ENCODE results near the gene ERCC1.
"Not testable (repeated sequence)": the region's sequence is repeated elsewhere in the genome, so short reads cannot be mapped to it uniquely, and the experiment has no call there.

The ERCC1 gene

GRCh38 chr19:45431008-45431407 lies 7.3 kb upstream of the ERCC1 start:
- FAIRE-seq; DNase-seq (ENCODE audit: low spot score): not testable (repeated sequence)

- not testable (repeated sequence) for DNase-seq (ENCODE audit: low spot score); FAIRE-seq
Measured at GRCh38 chr19:45429896-45430295, 6.2 kb upstream of the ERCC1 start.

DNA sequence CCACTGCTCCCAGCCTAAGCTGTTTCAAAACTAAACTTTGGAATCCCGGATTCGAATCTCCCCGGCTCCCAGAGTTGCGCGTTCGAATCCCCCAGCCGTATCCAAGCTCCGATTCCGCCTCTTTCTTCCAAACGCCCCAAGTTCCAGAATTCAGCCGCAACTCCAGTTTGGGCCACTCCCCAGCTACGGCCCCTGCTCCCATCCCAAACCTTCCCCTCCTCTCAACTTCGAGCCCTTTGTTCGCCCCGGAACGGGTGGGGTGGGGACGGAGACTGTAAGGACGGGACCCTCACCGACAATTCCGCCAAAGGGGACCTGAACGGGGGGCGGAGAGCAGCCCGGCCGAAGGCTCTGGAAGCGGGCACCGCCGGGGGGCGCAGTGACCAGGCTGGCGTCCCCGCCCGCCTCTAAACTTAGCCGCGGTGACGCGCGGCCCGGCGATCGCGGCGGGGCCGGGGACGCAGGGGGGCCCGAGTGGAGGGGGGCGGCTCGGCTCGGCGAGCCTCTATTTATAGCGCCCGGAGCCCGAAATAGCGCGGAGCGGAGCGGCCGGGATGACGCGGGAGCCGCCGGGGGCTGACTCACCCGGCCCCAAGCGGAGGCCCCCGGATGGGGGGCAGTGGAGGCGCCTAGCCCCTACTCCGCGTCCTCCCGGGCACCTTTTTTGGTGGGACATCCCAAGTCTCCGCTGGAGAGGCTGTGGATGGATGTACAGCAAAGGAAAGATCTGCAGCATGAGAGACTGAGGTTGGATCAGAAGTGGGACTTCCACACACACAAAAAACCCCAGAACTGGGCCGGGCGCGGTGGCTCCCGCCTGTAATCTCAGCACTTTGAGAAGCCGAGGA lies 4.9 kb upstream of the ERCC1 start:
- peak; percentile 47 for DNase-seq (ENCODE audit: low spot score)
- no peak for FAIRE-seq

- DNase-seq (ENCODE audit: low spot score) (peak; percentile 79), FAIRE-seq (no peak)
Measured at GRCh38 chr19:45424191-45425058, 708 bp upstream of the ERCC1 start.

- FAIRE-seq = no peak
Measured at GRCh38 chr19:45423033-45423588, 606 bp downstream of the ERCC1 start.

GRCh38 chr19:45421947-45422498 lies 1.7 kb downstream of the ERCC1 start:
- no peak for FAIRE-seq
- no peak for DNase-seq (ENCODE audit: low spot score)

More at GRCh38 chr19:45423033-45423588, 606 bp downstream of the ERCC1 start:
- DNase-seq (ENCODE audit: low spot score) = no peak

GRCh38 chr19:45420871-45421270 lies 2.8 kb downstream of the ERCC1 start:
- DNase-seq (ENCODE audit: low spot score) = no peak
- no peak for FAIRE-seq

- DNase-seq (ENCODE audit: low spot score) (no peak), FAIRE-seq (no peak)
Measured at GRCh38 chr19:45420356-45420755, 3.4 kb downstream of the ERCC1 start.

- DNase-seq (ENCODE audit: low spot score) (no peak), FAIRE-seq (no peak)
Measured at GRCh38 chr19:45419895-45420294, 3.8 kb downstream of the ERCC1 start.

DNA sequence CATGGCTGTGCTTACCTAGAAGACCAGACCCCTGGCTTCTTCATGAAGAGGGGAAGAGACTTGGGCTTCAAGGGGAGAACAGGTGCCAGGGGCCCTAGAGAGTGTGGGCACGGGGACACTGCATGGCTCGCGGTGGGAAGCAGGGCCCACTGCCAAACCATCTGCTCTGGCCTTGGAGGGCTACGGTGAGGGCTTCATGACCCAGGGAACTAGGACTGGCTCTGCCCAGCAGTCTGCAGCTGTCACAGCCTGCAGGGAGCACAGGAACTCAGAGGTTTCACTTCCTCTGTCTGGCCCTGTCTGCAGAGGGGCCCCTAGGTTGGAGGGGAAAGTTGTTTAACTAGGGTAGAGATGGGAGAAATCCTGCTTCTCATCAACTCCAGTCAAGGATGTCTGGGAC lies 4.3 kb downstream of the ERCC1 start:
- FAIRE-seq (no peak), DNase-seq (ENCODE audit: low spot score) (no peak)

- DNase-seq (ENCODE audit: low spot score) (no peak), FAIRE-seq (no peak)
Measured at GRCh38 chr19:45418802-45419201, 4.9 kb downstream of the ERCC1 start.

DNA sequence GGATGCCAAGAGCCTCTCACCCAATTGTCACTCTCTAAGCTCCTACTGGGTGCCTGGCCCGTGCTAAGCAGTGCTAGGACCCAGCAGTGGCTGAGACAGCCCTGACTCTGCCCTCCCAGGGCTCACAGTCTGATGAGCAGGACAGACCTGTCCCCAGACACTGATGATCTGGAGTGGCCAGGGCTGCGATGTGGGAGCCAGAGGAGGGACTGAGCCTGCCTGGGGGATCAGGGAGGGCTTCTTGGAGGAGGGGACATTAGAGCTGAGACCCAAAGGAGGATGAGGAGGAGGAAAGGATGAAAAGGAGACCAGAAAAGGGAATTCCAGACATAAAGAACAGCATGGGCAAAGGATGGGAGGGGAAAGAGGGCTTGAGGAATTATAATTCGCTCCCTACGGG lies 6.6 kb downstream of the ERCC1 start:
- FAIRE-seq = no peak
- no peak for DNase-seq (ENCODE audit: low spot score)

DNA sequence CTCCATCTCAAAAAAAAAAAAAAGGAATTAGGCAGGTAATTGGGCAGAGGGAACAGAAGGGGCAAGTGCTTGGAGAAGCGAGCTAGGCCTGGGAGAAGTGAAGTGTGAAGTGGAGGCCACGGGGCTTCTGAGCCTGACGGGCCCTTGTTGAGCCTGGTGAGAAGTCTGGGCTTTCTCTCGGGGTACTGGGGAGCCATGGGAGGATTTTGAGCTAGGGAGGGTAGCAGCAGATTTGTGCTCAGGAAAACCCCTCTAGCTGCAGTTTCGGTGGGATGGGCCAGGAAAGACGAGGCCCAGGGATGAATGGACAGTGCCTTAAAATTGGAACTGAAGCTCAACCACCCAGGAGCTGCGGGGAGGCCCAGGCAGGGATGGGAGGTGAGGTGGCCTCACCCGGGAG lies 9.2 kb downstream of the ERCC1 start:
- FAIRE-seq (no peak), DNase-seq (ENCODE audit: low spot score) (no peak)

- FAIRE-seq (no peak), DNase-seq (ENCODE audit: low spot score) (no peak)
Measured at GRCh38 chr19:45413497-45413896, 10.2 kb downstream of the ERCC1 start.

- FAIRE-seq; DNase-seq (ENCODE audit: low spot score): not testable (repeated sequence)
Measured at GRCh38 chr19:45410330-45410729, 13.4 kb downstream of the ERCC1 start.

- no peak for FAIRE-seq
- DNase-seq (ENCODE audit: low spot score) = no peak
Measured at GRCh38 chr19:45409557-45409920, 14.2 kb downstream of the ERCC1 start.

DNA sequence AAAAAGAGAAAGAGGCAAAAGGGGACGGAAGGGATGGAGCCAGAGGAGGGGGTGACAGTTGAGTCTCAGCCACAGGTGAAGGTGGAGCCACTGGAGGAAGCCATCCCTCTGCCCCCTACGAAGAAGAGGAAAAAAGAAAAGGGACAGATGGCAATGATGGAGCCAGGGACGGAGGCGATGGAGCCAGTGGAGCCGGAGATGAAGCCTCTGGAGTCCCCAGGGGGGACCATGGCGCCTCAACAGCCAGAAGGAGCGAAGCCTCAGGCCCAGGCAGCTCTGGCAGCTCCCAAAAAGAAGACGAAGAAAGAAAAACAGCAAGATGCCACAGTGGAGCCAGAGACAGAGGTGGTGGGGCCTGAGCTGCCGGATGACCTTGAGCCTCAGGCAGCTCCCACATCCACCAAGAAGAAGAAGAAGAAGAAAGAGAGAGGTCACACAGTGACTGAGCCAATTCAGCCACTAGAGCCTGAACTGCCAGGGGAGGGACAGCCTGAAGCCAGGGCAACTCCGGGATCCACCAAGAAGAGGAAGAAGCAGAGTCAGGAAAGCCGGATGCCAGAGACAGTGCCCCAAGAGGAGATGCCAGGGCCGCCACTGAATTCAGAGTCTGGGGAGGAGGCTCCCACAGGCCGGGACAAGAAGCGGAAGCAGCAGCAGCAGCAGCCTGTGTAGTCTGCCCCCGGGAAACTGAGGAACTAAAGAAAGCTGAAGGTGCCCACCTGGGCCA lies 14.7 kb downstream of the ERCC1 start:
- DNase-seq (ENCODE audit: low spot score) (no peak), FAIRE-seq (no peak)

- no peak for FAIRE-seq
- no peak for DNase-seq (ENCODE audit: low spot score)
Measured at GRCh38 chr19:45408121-45408520, 15.6 kb downstream of the ERCC1 start.

DNA sequence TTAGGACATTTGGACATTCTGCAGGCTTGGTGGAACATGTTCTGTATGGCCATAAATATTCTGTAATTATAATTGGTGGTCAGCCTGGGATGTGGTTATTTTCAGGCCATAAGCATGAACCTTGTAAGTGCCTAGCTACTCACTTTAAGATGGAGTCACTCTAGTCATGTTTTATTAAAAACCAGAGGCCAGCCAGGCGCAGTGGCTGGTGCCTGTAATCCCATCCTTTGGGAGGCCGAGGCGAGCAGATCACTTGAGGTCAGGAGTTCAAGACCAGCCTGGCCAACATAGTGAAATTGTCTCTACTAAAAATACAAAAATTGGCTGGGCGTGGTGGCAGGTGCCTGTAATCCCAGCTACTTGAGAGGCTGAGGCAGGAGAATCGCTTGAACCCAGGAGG lies 16.1 kb downstream of the ERCC1 start:
- not testable (repeated sequence) for FAIRE-seq; DNase-seq (ENCODE audit: low spot score)

DNA sequence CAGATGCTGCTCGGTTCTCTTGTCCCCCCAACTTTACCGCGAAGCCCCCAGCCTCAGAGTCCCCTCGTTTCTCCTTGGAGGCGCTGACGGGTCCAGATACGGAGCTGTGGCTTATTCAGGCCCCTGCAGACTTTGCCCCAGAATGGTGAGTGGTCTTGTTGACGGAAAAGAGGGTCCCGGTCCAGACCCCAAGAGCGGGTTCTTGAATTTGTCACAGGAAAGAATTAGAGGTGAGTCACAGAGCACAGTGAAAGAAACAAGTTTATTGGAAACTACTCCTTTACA lies 16.7 kb downstream of the ERCC1 start:
- FAIRE-seq = no peak
- DNase-seq (ENCODE audit: low spot score) = no peak

All from urothelium cell line (cell line).